HepG2 (cell line): ENCODE results near the gene ATP13A3. TPM values are rescaled to one million over a fixed set of nuclear protein-coding genes. Genes with fewer than 3 reads are reported as not detected.
"Not testable (repeated sequence)": the region's sequence is repeated elsewhere in the genome, so short reads cannot be mapped to it uniquely, and the experiment has no call there.

Source experiments
- ATAC-seq: fragments of 200-7000 bp; cut with Tn5 transposase; 3 replicates; pipeline ENCODE4 v1.9.1; 2020; ENCODE audit warnings: mild to moderate bottlenecking, moderate library complexity
- BruUV-seq: library from RNA; stranded (reverse); fragments of 400-500 nt; replicated peaks from 2 replicates; lab custom pipeline; 2021; lab: Mats Ljungman, UMichigan
- CTCF ChIA-PET: fragments of 300-600 bp; formaldehyde crosslinking; extraction: SDS; loops from one replicate; lab custom pipeline; 2021; ENCODE audit warnings: low total read pairs, inconsistent platforms, low intra/inter-chr PET ratio; lab: Yijun Ruan, JAX
- POLR2A ChIA-PET: fragments of 350-600 bp; sonication (Branson Sonifier 250); formaldehyde crosslinking; loops from one replicate; lab custom pipeline; 2020; ENCODE audit warnings: antibody characterized with exemption, inconsistent platforms; lab: Yijun Ruan, JAX
- DNase-seq: peaks from one replicate; pipeline ENCODE4 v3.0.0-alpha.2; 2015; ENCODE audit warnings: low spot score
- FAIRE-seq: peaks from 3 replicates; lab custom pipeline; 2011; peaks lifted over from hg19 to GRCh38; lab: Jason Lieb, UNC
- H2AFZ ChIP-seq: one replicate; pipeline ENCODE4 v1.6.1; 2011; ENCODE audit warnings: low read length, inconsistent platforms
- H3K27ac ChIP-seq: fragments of 300-600 bp; 3 replicates; pipeline ENCODE4 v1.8.0; 2011; ENCODE audit warnings: mixed run types, mild to moderate bottlenecking, mixed read lengths, low read length, inconsistent platforms; ENCODE audit not compliant: insufficient read depth; ENCODE audit errors: extremely low read length
- H3K27me3 ChIP-seq, 2 experiments: fragments of 200-600 bp in 1 of 2; 2 replicates in 1 of 2; 3 replicates in 1 of 2; pipeline versions ENCODE4 v1.6.0 to v1.8.0; 2011; ENCODE audit warnings: low read length in 2 of 2, mild to moderate bottlenecking in 2 of 2, moderate library complexity in 2 of 2, inconsistent platforms in 1 of 2; ENCODE audit not compliant: insufficient read depth in 2 of 2, control insufficient read depth in 1 of 2
- H3K36me3 ChIP-seq, 2 experiments: fragments of 200-600 bp in 1 of 2; replicated peaks in 1 of 2; 2 replicates in 1 of 2; 3 replicates in 1 of 2; pipeline versions ENCODE4 v1.5.1 to v1.8.0; 2011; ENCODE audit warnings: low read length in 2 of 2, inconsistent platforms in 1 of 2; ENCODE audit not compliant: insufficient read depth in 2 of 2, control insufficient read depth in 1 of 2
- H3K4me1 ChIP-seq: 2 replicates; pipeline ENCODE4 v1.5.1; 2012; ENCODE audit warnings: low read length, inconsistent platforms; ENCODE audit not compliant: insufficient read depth
- H3K4me2 ChIP-seq: 2 replicates; pipeline ENCODE4 v1.6.0; 2011; ENCODE audit warnings: low read depth, low read length, inconsistent platforms
- H3K4me3 ChIP-seq, 3 experiments: fragments of 200-600 bp in 1 of 3; sonication (generic), shearing (Covaris generic) in 1 of 3; replicated peaks in 1 of 3; 2 replicates each; pipeline ENCODE4 v1.5.1; 2011 to 2016; ENCODE audit warnings: low read length in 3 of 3, inconsistent platforms in 2 of 3, low read depth in 2 of 3, mild to moderate bottlenecking in 2 of 3, control low read depth in 1 of 3, mixed read lengths in 1 of 3; ENCODE audit not compliant: insufficient read depth in 1 of 3
- H3K79me2 ChIP-seq: one replicate; pipeline ENCODE4 v1.6.1; 2011; ENCODE audit warnings: low read length, inconsistent platforms; ENCODE audit not compliant: insufficient read depth
- H3K9ac ChIP-seq: 2 replicates; pipeline ENCODE4 v1.6.0; 2011; ENCODE audit warnings: mild to moderate bottlenecking, low read depth, low read length, inconsistent platforms; ENCODE audit not compliant: insufficient read depth
- H3K9me3 ChIP-seq: 2 replicates; pipeline ENCODE4 v1.5.1; 2012; ENCODE audit warnings: mild to moderate bottlenecking, low read length
- H4K20me1 ChIP-seq: 2 replicates; pipeline ENCODE4 v1.6.0; 2011; ENCODE audit warnings: inconsistent platforms, mild to moderate bottlenecking, low read length, moderate library complexity; ENCODE audit not compliant: insufficient read depth
- CSRNP1 ChIP-seq: sonication (generic); formaldehyde crosslinking; IDR thresholded peaks from 2 replicates; pipeline ENCODE4 v1.8.1; 2023; ENCODE audit warnings: mild to moderate bottlenecking, missing genetic modification reagents
- FOSL2 ChIP-seq: sonication (generic); formaldehyde crosslinking; IDR thresholded peaks from 2 replicates; pipeline ENCODE4 v1.4.0; 2020; ENCODE audit warnings: missing genetic modification reagents
- FOXK2 ChIP-seq: fragments of 450-650 bp; IDR thresholded peaks from 2 replicates; pipeline ENCODE4 v1.6.1; 2016
- HNRNPUL1 ChIP-seq: fragments of 200-400 bp; formaldehyde crosslinking; IDR thresholded peaks from 2 replicates; pipeline ENCODE4 v1.6.1; 2017; ENCODE audit warnings: low read depth, mild to moderate bottlenecking, low read length, moderate library complexity
- NR3C1 ChIP-seq: sonication (generic); formaldehyde crosslinking; IDR thresholded peaks from 2 replicates; pipeline ENCODE4 v1.4.0; 2020; ENCODE audit warnings: missing genetic modification reagents
- RBAK ChIP-seq: sonication (generic); formaldehyde crosslinking; IDR thresholded peaks from 2 replicates; pipeline ENCODE4 v1.5.1; 2020; ENCODE audit warnings: mild to moderate bottlenecking, missing genetic modification reagents
- RFX5 ChIP-seq: IDR thresholded peaks from 2 replicates; pipeline ENCODE4 v1.6.1; 2011; ENCODE audit warnings: low read depth, low read length, improper control_type of control experiment
- SP4 ChIP-seq: sonication (generic); formaldehyde crosslinking; IDR thresholded peaks from 2 replicates; pipeline ENCODE4 v1.8.1; 2023; ENCODE audit warnings: mild to moderate bottlenecking, missing genetic modification reagents
- TBP ChIP-seq: sonication (generic); formaldehyde crosslinking; IDR thresholded peaks from 2 replicates; pipeline ENCODE4 v1.5.0; 2020; ENCODE audit warnings: missing genetic modification reagents
- TFDP1 ChIP-seq: IDR thresholded peaks from 2 replicates; pipeline ENCODE4 v1.6.1; 2016; ENCODE audit warnings: missing compliant biosample characterization, missing genetic modification reagents, borderline replicate concordance
- U2AF2 ChIP-seq: fragments of 200-400 bp; formaldehyde crosslinking; IDR thresholded peaks from 2 replicates; pipeline ENCODE4 v1.6.1; 2017; ENCODE audit warnings: low read depth, mild to moderate bottlenecking, low read length
- XBP1 ChIP-seq: sonication (generic); formaldehyde crosslinking; IDR thresholded peaks from 2 replicates; pipeline ENCODE4 v1.5.0; 2020; ENCODE audit warnings: missing genetic modification reagents
- ZFP41 ChIP-seq: sonication (generic); formaldehyde crosslinking; IDR thresholded peaks from 2 replicates; pipeline ENCODE4 v1.4.0; 2020; ENCODE audit warnings: mild to moderate bottlenecking, missing genetic modification reagents, borderline replicate concordance
- ZNF18 ChIP-seq: sonication (generic); formaldehyde crosslinking; IDR thresholded peaks from 2 replicates; pipeline ENCODE4 v1.8.0; 2022; ENCODE audit warnings: mild to moderate bottlenecking, missing genetic modification reagents; ENCODE audit not compliant: insufficient replicate concordance
- ZNF260 ChIP-seq: sonication (generic); formaldehyde crosslinking; IDR thresholded peaks from 2 replicates; pipeline ENCODE4 v1.4.0; 2020; ENCODE audit warnings: missing genetic modification reagents, low read depth, mild to moderate bottlenecking, borderline replicate concordance
- ZNF367 ChIP-seq: sonication (generic); formaldehyde crosslinking; IDR thresholded peaks from 2 replicates; pipeline ENCODE4 v1.4.0; 2020; ENCODE audit warnings: missing genetic modification reagents, borderline replicate concordance
- ZNF790 ChIP-seq: sonication (generic); formaldehyde crosslinking; IDR thresholded peaks from 2 replicates; pipeline ENCODE4 v1.8.0; 2022; ENCODE audit warnings: missing genetic modification reagents, mild to moderate bottlenecking, borderline replicate concordance
- WGBS: methylation state at CpG from one replicate; pipeline ENCODE4 v1.1.6; 2017; ENCODE audit warnings: low lambda C conversion rate; 5-methylcytosine and 5-hydroxymethylcytosine counted together
- in situ Hi-C: cut with HindIII; loops from 2 replicates; pipeline ENCODE4 v1.10.0; 2017; ENCODE audit warnings: low pct_unique_long_range_greater_than_20kb; ENCODE audit not compliant: extremely low pct_ligation_motif_present
- intact Hi-C: fragments of 100-400 bp; cut with micrococcal nuclease; formaldehyde crosslinking; loops from one replicate; pipeline ENCODE4 v1.10.0; 2022; ENCODE audit not compliant: unreplicated experiment
- polyA plus RNA-seq, 8 experiments: library from polyadenylated mRNA; depleted of rRNA in 3 of 8; stranded (reverse) in 7 of 8; unstranded in 1 of 8; fragments of >200 nt; fragmentation: Illumina TruSeq in 4 of 8; extraction: Trizol in 4 of 8; gene quantifications; 2 replicates each; pipeline versions ENCODE4 v1.2.1 to v1.2.3, GENCODE V29; 2011 to 2016; ENCODE audit warnings: low read depth in 4 of 8, missing spikeins in 1 of 8, mixed read lengths in 1 of 8; ENCODE audit not compliant: insufficient read depth in 1 of 8
- total RNA-seq, 5 experiments: library from RNA; depleted of rRNA; stranded (reverse); fragments of >200 nt; fragmentation: Illumina TruSeq; extraction: Trizol; gene quantifications; 2 replicates each; pipeline ENCODE4 v1.2.3, GENCODE V29; 2016; ENCODE audit warnings: low read depth in 1 of 5

Gene ATP13A3
- total and polyA plus RNA-seq, 2 of the 13 experiments (the other 11 are each of a cell fraction or from before 2014, with no cell fraction given) = 44.9 to 80.8 TPM

- no peak for TF ChIP-seq ZNF260 (CRISPR knock-in tag)
- TF ChIP-seq U2AF2 = no peak
- no peak for TF ChIP-seq FOXK2
- peak; percentile 93 for TF ChIP-seq TFDP1 (CRISPR knock-in tag)
- no peak for TF ChIP-seq XBP1
- no peak for TF ChIP-seq ZNF367 (CRISPR knock-in tag)
- no peak for TF ChIP-seq HNRNPUL1
- TF ChIP-seq RFX5 = no peak
- no peak for TF ChIP-seq RBAK (CRISPR knock-in tag)
- TF ChIP-seq ZFP41 (CRISPR knock-in tag) = no peak
- TF ChIP-seq SP4 (CRISPR knock-in tag) = peak; percentile 81
- TF ChIP-seq NR3C1 (CRISPR knock-in tag) = no peak
- TF ChIP-seq ZNF790 (CRISPR knock-in tag) = no peak
- no peak; the same call in 1 of the 2 replicates for TF ChIP-seq CSRNP1 (CRISPR knock-in tag)
- no peak for TF ChIP-seq ZNF18 (CRISPR knock-in tag)
- TF ChIP-seq FOSL2 = 0 out of 2 replicates have a peak, but pooled peaks have one; percentile 5
- no peak for TF ChIP-seq TBP
Measured at GRCh38 chr3:194486540-194487288, at the start of gene ATP13A3 (continued).

- intact Hi-C loops, H2AFZ ChIP-seq, H3K27ac ChIP-seq, H3K4me3 ChIP-seq, DNase-seq, CTCF ChIA-PET, H3K4me2 ChIP-seq, BruUV-seq, H4K20me1 ChIP-seq, H3K36me3 ChIP-seq, H3K9ac ChIP-seq, in situ Hi-C loops, ATAC-seq, POLR2A ChIA-PET, H3K27me3 ChIP-seq, FAIRE-seq, H3K79me2 ChIP-seq: not testable (repeated sequence)
- H3K4me1 ChIP-seq = peaks cover 35% of the 10 kb centered on the region
- WGBS = 85% methylated on average over 10 of the region's 10 CpGs
- peaks cover 13% of the 10 kb centered on the region for H3K9me3 ChIP-seq
Measured at GRCh38 chr3:194535199-194535598, 48.4 kb upstream of the ATP13A3 start.
